ENCODE results near the gene ULBP1.

DNA sequence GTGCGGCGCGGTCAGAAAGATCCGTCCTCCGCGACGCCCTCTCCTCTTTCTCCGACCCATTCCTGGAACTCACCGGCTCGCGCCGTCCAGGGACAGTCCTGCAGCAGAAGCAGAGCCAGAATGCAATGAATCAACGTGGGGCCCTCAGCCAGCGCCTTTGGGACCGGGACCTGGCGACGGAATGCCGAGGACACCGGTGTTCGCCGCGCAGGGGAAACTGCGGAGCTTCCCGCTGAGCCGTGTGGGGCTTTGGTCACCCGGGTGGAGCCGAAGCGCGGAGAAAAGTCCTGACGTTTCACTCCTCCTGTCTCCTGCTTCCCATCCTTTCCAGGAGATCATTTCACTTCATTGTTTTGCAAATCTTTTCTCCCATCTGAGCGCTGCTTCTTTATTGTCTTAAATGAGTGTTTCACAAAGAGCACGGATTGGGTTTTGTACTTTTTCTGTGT is 26.5 kb downstream of the ULBP1 start:
- TF ChIP-seq, protein P1, sequence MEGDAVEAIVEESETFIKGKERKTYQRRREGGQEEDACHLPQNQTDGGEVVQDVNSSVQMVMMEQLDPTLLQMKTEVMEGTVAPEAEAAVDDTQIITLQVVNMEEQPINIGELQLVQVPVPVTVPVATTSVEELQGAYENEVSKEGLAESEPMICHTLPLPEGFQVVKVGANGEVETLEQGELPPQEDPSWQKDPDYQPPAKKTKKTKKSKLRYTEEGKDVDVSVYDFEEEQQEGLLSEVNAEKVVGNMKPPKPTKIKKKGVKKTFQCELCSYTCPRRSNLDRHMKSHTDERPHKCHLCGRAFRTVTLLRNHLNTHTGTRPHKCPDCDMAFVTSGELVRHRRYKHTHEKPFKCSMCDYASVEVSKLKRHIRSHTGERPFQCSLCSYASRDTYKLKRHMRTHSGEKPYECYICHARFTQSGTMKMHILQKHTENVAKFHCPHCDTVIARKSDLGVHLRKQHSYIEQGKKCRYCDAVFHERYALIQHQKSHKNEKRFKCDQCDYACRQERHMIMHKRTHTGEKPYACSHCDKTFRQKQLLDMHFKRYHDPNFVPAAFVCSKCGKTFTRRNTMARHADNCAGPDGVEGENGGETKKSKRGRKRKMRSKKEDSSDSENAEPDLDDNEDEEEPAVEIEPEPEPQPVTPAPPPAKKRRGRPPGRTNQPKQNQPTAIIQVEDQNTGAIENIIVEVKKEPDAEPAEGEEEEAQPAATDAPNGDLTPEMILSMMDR (conservative IDR thresholded peaks at IDR 0.05) = no peak
- TF ChIP-seq ZFX (IDR thresholded peaks at IDR 0.05) = no peak
